Measurements from ENCODE around the gene ARF1. TPM values are rescaled to one million over a fixed set of nuclear protein-coding genes. Genes with fewer than 3 reads are reported as not detected.

ARF1 gene
- total RNA-seq, 1 donor from 2014 or later, result 361 TPM

DNA sequence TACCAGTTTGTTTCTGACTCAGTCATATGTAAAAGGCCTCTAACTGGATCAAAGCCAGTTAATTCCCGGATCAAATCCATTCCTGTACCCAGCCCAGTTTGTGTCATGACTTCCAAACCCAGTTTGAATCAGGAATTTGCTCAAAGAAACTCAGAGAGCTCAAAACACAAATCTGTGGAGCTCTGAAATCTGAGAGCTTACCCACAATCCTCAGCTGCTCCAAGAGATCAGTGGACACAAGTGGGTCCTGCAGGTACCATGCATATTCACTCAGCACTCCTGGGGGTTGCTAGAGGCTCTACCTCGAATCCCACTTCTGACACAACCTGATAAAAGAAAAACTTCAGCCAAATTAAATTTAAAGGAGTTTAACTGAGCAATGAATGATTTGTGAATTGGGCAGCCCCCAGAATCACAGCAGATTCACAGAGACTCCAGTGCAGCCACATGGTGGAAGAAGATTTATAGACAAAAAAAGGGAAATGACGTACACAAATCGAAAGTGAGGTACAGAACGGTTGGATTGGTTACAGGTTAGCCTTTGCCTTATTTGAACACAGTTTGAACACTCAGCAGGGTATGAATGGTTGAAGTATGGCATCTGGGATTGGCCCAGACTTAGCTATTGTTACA is 38.5 kb downstream of the ARF1 start:
- no peak for DNase-seq (ENCODE audit: low spot score)

DNA sequence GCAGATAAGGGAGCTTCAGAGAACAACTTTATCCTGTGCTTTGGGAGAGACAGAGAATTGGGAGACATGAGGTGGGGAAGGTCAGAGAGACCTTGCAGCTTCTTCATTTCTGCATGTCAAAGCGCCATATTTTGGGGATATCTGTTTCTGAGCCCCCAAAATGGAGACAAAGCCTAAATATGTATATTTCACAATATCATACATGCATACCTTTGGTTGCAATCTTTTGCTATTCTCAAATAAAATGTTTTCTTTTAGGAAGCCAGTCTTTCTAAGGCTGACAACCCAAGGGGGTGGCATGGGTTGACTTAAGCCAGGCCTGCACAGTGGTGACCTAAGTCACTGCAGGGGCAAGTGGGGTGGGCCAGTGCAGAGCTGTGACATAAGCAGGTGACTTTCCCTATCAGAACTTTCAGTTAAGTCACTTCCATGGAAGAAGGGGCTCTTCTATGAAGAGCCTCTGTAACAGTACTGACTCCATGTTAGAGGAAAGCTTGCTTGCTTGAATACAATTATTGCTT is 40.5 kb downstream of the ARF1 start:
- no peak for DNase-seq (ENCODE audit: low spot score)

DNA sequence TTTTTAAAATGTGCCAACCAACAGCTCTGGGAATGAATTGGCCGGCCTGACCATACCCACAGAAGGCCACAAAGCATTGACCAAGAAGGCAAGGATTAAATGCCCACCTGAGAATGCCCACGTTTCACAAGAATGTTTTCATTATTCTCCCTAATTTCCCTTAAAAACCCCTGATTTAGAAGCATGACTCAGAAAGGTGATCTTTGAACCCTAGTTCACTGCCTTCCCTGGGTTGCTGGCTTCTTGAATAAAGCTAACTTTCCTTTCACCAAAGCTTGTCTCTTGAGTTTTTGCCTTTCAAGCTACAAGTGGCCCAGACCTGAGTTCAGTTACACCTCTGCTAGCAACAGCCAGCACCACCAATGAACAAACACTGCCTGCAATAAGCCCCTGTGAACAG is 41.0 kb downstream of the ARF1 start:
- no peak for DNase-seq (ENCODE audit: low spot score)

- DNase-seq (ENCODE audit: low spot score), result no peak
Observed at GRCh38 chr1:228125185-228125584, 42.7 kb downstream of the ARF1 start.

DNA sequence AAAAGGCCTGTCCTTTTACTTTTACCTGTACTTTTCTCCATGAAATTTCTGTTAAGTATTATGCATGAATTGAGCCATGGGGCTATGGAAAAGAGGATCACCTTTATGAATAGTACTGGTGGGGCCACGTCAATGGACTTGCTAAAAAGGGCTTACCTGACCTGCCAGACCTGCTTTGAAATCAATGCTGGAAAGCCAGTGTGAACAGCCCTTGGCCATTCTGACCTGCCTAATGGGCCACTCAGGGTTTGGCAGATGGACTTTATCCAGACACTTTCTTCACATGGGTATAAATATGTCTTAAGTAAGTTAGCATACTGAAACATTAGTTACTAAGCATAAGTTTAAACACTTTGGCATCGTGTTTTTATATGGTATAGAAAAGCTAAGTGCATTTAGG is 49.3 kb downstream of the ARF1 start:
- no peak for DNase-seq (ENCODE audit: low spot score)

DNA sequence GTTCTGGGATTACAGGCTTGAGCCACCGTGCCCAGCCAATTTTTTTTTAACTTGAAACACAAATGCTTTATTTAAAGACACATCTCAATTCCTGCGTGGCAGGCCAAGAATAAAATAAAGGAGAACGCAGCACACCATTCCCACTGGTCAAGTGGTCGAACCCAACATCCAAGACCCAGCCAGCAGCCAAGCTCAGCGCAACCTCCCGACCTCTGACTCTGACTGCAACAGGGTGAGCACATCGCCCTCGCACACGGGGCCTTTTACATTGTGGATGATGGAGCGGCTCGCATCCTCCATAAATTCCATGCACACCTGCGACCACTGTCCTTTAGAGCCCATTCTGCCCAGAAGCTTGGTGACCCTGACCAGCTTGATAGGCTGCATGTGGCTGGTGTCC is 52.1 kb downstream of the ARF1 start:
- no peak for DNase-seq (ENCODE audit: low spot score)

GRCh38 chr1:228136901-228137300 is 54.4 kb downstream of the ARF1 start:
- DNase-seq (ENCODE audit: low spot score), result no peak

DNA sequence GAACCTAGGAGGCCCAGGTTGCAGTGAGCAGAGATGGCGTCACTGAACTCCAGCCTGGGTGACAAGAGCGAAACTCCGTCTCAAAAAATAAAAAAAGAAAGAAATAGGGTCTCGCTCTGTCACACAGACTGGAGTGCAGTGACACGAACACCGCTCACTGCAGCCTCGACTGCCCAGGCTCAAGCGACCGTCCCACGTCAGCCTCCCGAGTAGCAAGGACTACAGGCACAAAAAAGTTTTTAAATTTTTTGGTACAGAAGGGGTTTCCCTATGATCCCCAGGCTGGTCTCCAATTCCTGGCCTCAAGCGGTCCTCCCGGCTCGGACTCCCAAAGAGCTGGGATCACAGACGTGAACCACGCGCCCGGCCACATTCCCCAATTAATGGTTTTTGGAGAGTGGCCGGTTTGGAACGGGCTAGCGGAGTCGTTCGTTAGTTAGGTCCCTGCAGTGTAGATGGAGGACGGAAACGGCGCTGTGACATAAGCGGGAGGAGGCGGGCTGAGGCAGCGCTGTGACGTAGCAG is 57.0 kb downstream of the ARF1 start:
- no peak for DNase-seq (ENCODE audit: low spot score)

- peak; percentile 100 for DNase-seq (ENCODE audit: low spot score)
Observed at GRCh38 chr1:228139931-228140723, 57.6 kb downstream of the ARF1 start, which contains the start of gene GUK1. GUK1 (plus strand) TSS chr1:228140279; CDS start chr1:228140303, 24 bp downstream.

- no peak for DNase-seq (ENCODE audit: low spot score)
Observed at GRCh38 chr1:228140724-228141225, 58.3 kb downstream of the ARF1 start.

DNA sequence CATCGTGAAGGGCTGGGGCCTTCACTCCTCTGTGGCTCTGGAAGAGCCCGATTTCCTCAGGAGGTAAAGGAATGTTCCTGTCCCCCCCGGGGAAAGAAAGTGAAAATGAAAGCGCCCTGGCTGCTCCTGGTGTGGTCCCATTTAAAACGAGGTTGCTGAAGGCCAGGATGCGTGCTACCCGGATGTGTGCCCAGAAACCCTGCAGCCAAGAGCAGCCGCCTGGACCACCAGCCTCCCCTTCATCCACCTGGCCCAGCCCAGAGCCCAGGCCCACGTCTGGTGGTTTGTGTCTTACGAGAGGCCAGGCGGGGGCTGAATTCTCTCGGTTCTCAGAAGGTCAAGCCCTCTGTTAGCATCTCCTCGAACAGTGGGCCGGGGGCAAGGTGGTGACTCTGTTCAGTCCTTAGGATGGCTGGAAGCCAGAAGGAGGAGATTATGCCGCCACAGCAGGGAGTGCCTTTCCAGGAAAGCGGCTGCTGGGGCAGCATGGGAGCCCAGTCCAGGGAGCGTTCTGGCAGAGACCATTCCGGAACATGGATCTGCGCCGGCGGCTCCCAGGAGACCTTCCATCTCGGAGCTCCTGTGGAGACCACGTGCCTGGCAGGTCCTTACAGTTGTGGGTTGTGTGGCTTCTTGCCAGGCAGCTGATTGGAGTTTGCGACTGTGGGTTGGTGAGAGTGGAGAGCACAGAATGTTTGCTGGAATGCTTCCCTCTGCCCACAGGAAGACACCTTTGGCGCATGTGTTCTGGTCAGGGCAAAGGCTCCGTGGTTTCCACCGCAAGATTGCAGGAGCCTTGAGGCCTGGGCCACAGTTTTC is 58.9 kb downstream of the ARF1 start:
- peak; percentile 48 for DNase-seq (ENCODE audit: low spot score)

GRCh38 chr1:228142155-228142691 is 59.7 kb downstream of the ARF1 start:
- DNase-seq (ENCODE audit: low spot score), result peak; percentile 48

DNA sequence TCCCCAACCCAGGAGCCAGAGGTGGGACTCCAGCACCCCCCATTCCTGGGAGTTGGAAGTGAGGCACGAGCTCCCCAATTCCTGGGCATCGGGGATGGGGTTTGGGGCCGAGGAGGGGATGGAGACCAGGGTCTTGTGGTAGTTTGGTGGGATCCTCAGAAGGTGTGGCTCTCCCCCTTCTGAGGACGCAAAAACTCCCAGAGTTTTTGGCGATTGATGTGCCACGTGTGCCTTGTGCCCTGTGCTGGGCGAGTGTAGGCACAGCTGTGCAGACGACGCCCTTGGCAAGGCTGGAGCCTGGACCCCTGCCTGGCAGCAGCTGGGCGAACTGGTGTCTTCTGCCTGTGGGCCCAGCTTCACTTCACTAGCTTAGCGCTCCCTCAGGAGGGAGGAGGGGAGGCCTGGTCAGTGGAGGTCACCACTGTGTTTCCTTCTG is 60.2 kb downstream of the ARF1 start:
- DNase-seq (ENCODE audit: low spot score), result peak; percentile 43

DNA sequence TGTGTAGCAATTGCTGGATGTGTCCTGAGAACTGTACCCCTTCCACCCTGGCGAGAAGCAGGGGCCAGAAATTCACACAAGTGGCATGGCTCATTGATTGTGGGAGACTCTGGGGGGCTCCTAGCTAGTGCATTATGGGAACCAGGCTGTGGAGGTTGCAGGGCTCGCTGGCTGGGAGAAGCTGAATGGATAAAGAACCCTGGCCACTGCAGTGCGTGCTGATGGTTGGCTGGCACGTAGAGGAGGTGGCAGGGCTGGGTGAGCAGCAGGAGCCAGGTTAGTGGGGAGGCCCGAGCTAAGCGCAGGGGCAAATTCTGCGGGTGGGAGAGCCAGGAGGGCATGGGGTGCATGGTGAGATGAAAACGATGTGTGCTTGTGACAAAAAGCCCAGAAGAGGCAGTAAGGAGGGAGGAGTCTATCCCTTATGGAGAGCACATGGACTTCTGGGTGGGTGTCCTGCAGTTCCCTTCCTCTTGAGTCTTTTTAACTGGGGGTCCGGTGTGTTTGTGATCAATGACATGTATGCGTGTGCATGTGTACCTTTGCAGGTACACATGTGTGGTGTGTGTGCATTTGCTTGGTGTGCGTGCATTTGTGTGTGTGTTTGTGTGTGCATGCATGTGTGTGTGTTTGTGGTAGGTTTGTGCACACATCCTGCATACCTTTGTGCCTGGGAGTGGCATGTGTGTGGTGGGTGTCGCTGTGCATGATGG is 61.1 kb downstream of the ARF1 start:
- DNase-seq (ENCODE audit: low spot score), result no peak

DNA sequence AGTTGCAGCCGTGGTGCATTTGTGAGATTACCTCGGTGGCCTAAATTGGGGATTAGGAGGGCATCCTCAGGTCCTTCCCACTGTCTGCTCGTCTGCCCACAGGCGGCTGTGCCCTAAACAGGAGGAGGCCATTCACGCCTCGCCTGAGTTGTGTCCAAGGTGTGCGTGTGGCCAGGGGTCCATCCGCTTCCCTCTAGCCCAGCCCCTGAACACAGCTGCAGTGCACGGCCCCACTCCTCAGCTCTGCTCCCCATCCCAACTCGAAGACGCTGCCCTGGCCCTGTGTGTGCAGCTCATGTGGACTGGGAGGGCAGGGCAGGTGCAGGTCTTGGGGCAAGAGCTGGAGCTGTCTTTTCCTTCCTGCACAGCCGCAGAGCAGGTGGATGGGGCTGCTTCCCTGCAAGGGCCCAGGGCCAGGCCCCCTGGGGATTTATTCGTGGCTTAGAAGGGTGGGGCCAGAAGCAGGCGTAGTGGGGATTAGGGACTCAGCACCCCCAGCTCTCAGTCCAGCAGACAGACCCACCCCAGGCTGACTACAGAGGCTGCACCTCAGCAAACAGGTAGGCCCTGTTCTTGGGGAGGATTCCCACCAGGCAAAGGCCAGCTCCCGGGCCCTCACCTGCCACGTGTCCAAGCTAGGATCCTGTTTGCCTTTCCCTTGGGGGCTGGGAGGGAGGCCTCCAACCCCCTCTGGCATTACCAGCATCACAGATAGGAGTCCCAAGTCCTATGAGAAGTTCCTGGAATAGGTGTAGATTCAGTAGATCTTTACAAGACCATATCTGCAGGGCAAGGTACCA is 61.9 kb downstream of the ARF1 start:
- DNase-seq (ENCODE audit: low spot score), result peak; percentile 41

DNA sequence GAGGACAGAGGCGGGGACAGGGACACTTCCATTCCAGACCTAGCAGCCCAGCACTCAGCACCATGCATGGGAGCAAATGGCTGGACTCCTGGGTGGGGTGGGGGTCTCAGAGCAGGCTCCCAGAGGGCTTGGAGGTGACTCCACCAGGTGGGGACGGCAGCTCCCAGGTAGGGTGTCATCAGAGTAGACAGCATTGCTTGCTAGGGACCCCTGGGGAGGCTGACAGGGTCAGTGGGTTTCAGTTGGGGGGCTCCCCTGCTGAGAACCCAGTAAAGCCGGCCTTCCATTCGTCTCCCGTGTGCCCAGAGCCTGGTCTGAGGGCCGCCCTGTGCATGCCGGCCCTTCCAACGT is 62.5 kb downstream of the ARF1 start:
- no peak for DNase-seq (ENCODE audit: low spot score)

GRCh38 chr1:228145463-228146416 is 63.2 kb downstream of the ARF1 start:
- peak; percentile 43 for DNase-seq (ENCODE audit: low spot score)

GRCh38 chr1:228146417-228147150 is 64.1 kb downstream of the ARF1 start:
- DNase-seq (ENCODE audit: low spot score), result peak; percentile 41
